ENCODE measurements around the gene TGFBR3L.

TGFBR3L gene

DNA sequence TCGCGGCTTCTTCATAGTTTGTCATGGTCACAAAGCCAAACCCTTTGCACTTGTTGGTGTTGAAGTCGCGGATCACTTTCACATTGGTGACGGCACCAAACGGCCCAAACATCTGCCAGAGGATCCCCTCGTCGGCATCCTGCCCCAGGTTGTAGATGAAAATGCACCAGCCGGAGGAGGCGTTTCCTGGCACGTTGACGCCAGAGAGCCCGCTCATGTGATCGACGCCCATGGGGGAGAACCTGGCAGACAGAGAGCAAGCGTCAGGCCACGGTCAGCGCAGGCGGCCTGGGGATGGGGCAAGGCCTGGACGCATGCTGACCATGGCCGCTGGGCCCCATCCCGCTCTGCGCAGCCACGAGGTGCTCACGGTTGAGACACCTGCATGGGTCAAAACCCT, 48.9 kb downstream of the TGFBR3L start:
- DNase-seq: no peak

DNA sequence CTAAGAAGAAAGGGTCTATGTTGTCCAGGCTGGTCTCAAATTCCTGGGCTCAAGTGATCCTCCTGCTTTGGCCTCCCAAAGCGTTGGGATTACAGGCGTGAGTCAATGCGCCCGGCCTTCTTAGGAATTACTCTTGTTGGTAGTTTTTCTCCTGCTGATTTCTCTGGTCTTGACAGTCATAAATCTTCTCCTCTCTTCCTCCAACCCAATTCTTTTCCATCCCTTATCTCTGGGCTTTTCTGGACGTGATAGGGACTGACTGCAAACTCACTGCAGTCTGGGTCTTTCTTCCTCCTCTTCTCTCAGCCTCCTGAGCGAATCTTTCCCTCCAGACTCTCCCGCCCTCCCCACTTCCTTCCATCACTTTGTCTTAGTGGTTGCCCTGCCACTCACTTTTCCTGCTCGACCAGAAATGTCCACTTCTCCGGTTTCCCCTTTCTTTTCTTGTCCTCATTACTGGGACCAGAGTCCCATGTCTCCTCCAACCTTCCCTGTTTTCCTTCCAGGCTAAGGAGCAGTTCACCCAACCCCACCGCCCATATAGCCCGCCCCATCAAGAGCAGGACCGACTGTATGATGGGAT, 50.7 kb downstream of the TGFBR3L start:
- no peak for DNase-seq

GRCh38 chr19:7965921-7966665, 51.5 kb downstream of the TGFBR3L start:
- DNase-seq: no peak

- DNase-seq: no peak
Measured at GRCh38 chr19:7968008-7968795, 53.6 kb downstream of the TGFBR3L start.

Measured in DMS153 (cell line).